DMS153 treated with DMSO at 0.1 percent for 48 hours (cell line): ENCODE data around the gene SEMA6D.

Experiments
- DNase-seq: peaks from one replicate; lab custom pipeline; 2025; ENCODE audit not compliant: unreplicated experiment; lab: John Stamatoyannopoulos, UW

SEMA6D gene

DNA sequence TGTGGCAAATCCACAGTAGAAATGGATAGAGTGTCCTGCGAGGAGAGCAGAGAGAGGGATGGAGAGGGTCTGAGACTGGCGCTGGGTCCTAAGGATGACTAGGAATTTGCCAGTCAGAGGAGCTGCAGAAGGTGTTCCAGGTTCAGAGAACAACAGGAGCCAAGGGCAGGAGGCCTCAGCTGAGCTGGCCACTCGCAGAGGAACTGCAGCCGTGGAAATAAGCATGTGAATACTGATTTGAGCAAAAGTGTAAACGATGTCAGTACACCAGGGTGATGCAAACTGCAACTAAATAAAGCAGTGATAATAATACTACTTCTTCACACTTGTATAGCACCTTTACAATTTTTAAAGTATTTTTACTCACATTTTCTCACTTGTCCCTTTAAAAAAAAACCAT is 24.6 kb downstream of the SEMA6D start:
- no peak for DNase-seq

DNA sequence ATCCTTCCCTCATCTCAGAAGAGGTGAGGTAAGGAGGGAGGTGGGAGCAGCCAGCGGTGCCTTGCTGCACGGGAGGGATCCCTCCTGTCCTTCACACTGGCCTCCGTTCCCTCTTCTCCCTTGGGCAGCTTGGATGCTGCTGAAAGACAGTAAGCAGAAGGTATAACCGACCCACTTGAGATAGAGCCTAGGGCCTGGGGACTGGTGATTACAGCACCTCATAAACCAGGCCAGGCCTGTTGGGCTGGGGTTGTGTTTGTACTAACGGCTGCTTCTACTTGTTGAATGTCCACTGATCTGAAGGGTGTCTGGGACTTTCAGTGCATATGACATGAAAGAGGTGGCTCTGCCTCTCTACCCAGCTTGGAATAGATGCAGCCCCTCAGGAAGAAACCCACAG is 25.0 kb downstream of the SEMA6D start:
- no peak for DNase-seq

DNA sequence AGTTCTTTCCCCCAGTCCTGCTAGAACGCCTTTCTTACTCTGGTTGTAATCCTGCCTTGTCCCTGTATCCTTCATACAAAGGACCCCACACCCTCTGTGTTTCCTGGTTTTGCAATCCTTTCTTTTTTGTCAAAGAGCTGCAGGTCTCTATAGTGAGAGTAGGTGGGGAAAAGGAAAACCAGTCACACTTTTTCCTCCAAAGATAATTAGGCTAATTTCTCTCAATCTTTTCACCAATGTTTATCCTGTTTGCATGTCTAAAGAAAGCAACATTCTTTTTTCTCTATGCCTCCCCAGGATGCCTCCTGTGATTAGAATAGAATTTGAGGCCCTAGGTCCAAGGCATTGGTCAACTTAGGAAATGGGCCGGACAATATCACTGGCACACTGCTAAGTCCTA is 25.4 kb downstream of the SEMA6D start:
- DNase-seq = no peak

DNA sequence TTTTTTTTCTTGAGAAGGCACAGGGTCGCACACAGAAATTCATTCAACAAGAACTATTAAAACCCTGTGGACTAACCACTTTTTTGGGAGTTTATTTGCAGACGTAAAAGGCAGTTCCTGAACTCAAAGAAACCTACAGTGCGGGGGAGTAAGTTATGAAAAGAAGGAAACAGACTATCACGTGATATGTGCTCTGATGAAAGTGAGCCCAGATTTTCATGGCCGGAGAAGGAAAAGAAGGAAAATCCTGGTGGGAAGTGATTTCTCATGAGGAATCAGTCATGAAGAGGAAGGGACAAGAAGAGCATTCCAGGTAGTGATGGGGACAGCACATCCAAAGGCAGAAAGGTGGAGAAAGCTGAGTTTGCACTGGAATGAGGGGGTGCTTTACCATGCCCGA is 26.1 kb downstream of the SEMA6D start:
- no peak for DNase-seq

DNA sequence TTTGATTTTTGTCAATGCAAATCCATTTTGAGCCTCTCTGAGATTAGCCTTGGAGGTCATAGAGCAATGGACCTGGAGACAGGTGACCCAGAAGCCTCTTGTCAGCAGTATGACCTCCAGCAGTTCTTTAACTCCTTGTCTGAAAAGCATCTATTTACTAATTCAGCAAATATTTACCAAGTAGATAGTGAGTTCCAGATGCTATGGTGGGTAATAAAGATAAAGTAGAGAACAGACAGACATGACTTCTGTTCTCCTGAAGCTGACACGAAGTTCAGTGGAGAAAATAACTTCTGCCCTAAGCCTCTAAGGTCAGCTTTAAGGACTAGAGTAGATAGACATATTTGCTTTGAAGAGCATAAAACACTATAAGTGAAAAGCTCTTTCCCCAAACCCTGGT is 26.6 kb downstream of the SEMA6D start:
- no peak for DNase-seq

DNA sequence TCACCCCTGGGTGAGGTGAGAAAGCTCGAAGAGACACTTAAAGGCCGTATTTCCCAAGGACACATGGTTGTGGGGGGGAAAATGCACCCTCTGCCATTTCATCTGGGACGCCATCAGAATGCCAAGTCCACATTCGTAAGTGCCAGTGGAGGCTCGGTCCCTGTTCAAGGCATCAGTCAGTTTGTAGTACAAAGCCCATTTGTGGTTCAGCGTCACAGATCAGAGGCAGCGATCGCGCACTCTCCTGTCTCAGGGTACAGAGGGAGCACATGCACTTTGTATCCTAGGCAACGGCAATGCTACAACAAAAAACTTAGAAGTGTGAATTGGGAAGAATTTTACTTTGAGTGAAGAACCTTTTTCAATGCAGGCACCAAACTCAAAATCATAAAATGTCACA is 27.2 kb downstream of the SEMA6D start:
- DNase-seq = no peak

DNA sequence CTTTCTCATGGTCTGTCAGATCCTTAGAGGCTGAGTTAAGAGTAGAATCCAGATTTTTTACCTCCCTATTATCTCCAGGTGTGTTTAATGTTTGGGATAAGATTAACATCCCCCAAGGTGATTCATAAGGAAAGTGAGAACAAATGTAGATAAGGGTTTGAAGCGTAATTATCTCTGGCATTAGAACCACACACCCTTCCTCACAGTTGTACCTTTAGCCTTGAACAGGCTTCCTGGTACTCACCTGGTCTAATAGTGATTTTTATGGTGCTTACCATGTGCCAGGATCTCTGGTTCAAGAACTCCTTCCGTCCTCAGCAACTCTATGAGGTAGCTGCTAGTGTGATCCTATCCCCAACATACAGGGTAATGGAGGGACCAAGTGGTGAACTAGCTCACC is 27.7 kb downstream of the SEMA6D start:
- DNase-seq = no peak

DNA sequence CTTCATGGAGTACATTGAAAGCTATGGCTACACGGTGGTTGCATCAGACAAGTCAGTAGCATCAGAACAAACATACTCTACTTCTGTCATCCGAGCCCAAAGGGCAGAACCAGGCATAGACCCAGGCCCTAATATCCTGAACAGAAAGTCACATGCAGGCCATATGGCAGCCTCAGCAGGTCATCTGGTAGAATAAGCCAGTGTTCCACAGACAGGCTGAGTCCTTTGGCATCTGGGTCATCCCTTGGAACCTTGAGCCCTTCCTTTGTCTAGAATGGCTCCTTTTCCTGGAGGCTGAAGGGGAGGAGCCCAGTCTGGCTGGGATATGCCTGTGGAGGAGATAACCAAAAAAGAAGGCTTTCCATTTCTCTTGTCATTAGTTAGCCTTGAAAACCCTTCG is 29.2 kb downstream of the SEMA6D start:
- no peak for DNase-seq

DNA sequence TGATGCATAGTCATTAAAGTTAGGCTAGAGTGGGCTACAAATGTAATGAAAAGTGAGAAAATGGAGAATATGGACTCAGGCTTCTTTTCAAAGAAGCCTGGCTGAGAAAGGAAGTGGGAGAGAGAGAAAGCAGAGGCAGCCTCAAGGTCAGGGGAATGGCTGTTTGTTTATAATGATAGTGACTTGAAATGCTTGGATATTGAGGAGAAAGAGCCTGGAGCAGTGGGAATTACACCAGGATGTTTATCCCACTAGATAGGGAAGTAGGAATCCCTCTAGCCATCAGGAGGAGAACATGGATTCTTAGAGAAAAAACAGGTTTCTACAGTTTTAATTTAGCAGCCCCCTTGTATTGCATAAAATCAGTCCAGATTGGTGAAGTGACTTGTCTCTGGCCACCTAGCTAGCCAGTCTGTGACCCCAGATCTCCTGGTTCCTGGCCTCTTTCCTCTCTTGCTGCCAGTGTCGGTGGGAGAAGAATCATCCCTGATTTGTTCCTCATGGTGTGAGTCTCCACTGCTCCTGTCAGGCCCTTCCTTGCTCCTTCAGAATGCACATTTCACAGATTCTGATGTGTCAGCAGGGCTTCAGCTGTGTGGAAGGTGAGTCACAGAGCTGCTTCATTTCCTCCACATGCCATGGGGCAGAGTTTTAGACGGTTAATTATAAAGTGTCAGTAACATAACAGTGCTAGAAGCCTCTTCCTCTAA is 32.9 kb downstream of the SEMA6D start:
- DNase-seq = no peak

DNA sequence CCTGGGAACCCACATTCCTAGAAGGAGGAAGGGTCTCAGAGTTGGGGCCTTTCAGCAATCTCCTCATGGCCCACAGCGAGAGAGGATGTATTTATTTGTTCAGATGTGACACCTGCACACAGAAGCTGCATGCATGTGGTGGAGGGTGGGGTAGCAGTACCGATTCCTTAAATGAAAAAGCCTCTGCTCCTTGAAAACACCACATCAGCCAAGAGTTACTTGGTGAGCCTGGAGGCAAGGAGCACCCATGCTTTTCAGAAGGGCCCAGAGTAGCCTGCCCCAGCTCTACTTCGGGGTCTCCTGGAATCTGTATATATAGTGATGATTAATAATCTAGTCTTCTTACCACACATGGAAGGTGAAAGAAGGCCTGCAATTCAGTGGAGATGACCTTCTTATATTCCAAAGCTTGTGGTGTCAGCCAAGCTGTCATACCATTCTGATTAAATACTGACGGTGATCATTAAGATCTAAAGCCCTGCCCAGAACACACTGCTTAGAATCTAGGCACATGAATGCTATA is 33.5 kb downstream of the SEMA6D start:
- no peak for DNase-seq

DNA sequence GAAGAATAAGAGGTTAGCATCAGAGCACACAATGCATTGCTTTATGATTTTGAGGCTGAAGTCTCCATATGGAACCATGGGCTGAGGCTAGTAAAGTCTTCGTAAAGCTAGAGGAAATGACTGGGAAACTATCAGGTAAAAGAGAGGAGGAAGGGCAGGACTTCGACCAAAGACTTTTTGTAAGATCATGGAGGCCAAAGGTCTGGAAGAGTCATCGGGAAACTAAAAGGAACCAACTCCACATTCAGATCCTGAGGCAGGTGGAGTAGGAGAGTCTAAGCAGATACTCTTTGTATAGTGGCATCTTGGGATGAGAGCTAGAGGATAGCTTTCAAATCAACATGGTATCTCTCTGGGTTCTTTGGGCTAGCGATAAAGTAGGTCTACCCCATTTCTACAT is 36.3 kb downstream of the SEMA6D start:
- no peak for DNase-seq

DNA sequence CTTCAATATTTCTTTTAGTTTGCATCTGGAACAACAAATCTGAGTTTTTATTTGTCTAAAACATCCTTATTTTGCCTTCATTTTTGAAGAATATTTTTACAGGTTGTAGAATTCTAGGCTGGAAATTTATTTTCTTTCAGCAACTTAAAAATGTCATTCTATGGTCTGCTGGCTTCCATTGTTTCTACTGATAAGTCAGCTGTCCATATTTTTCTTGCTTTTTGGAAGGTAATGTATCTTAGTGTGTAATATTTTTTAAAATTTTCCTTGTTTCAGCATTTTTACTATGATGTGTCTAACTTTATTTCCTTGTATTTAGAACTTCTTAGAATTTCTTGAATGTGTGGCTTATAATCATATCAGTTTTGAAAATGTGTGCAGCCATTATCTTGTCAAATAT is 37.0 kb downstream of the SEMA6D start:
- DNase-seq = no peak

DNA sequence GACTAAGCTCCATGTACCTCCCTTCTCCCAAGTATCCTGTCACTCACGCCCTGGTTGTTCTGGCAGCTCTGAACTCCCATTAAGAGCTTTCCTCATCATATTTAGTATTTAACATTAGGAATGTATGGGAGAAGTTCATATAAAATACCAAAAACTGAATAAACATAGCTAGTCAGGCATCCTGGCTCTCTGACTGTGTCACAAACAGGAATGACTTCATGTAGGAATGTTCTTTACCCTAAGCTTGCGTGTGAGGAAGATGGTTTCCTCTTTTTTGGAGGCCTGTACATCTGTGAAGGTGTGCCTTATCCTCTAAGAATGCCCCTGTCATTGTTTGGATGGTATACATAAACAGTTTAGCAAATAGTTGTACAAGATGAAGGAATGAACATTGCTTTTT is 38.6 kb downstream of the SEMA6D start:
- no peak for DNase-seq

DNA sequence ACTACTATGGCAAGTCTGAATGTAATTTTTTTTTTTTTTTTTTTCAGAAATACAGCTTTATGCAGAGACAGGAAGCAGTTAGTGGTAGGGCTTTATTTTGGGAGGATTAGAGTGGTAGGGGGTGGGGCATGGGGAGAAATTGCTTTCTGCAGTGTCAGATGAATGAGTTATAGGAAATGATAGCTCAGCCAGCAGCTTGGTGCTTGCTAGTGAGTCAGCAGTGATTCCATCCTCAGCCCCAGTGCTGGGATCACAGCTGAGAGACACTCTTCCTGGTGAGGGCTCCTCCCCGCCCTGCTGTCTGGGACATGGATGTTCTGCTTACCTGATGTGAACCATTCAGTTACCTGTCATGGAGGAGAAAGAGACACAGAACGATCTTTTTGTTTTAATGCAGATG is 39.6 kb downstream of the SEMA6D start:
- DNase-seq = no peak

DNA sequence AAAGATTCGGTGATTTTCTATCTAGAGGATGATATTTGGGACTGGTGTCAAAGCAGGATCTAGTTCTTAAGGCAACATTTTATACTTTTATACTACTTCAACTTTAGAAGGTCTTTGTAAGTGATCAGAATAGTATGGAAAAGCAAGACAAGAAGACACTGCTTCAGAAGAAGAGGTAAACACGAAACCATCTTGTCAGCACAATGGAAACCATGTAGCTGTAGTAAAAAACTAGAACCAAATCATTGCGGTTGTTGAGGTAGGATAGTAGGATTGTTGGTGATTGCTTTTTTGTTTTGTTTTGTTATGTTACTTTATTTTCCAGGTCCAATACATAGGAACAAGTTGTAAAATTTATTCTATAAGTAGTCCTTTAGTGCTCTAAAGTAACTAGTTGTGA is 40.0 kb downstream of the SEMA6D start:
- DNase-seq = no peak

DNA sequence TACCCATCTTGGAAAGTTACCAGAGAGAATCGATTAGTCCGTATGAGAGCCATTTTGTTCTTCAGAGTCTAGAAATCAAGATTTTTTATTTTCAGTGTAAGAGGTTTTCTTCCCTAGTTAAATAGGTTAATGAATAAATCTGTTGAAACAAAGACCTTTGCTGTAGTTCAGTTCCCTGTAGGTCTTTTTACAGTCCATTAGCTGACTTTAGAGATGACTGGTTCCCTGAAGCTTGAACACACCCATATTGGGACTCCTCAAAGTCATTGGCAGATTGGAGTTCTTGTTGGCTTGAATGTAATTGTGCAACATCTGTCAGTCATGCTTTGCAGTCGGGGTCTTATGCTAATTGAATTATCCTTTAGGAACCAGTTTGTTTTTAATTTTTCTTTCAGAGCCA is 45.3 kb downstream of the SEMA6D start:
- DNase-seq = no peak

DNA sequence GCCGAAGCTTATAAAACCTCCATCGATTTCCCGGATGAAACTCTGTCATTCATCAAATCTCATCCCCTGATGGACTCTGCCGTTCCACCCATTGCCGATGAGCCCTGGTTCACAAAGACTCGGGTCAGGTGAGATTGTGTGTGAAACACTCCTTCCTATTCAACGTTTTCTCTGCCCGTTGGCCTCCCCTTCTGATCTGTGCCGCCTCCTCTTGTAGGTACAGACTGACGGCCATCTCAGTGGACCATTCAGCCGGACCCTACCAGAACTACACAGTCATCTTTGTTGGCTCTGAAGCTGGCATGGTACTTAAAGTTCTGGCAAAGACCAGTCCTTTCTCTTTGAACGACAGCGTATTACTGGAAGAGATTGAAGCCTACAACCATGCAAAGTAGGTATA is 47.4 kb downstream of the SEMA6D start:
- DNase-seq = no peak

DNA sequence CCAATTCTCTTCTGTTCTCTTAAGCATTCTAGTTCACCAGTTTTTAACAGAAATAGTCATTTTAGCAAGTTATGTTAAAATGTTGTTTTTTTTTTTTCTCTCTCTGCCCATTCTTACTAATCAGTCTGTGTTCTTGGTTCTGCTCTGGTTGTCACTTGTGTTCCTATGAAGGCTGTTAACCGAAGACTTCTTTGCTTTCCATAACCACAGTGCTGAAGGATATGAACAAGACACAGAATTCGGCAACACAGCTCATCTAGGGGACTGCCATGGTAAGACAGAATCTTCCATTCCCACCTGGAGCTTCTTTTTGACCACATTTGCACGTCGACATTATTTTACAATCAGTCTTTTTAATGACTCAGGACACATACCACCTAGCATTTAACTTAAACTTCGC is 49.1 kb downstream of the SEMA6D start:
- DNase-seq = no peak

DNA sequence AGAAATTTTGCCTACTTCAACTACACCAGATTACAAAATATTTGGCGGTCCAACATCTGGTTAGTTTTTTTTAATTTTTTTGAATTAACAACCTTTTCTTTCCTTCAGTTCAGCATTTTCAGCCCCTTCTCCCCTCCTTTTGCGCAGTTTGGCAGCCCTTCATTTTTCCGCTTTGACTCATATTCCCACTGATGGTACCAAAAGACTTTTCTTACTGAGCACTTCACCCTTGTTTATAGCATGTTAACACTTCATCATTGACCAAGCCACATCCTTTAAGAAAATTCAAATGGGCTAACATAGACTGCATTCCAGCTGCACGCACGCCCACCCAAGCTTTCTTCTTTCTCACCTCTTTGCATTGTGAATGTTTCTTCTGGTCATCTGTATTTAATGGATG is 49.7 kb downstream of the SEMA6D start:
- DNase-seq = no peak

DNA sequence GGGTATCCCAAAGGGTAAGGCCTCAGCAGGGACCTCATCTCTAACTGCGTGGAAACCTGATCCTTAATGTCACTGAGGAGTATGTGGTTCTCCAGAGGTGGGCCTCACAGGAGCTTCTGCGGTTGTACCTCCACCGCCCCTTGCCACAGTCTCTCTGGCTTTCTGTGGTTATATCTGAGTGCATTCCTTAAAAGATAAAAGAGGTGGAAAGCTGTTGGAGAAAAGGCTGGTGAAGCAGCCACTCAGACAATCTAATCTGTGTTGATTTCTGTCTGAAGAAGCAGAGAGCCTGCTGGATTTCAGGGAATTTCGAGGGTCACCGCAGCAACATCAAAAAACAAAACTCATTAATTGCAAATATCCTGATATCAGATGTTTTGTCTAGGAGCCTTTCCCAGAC is 51.4 kb downstream of the SEMA6D start:
- no peak for DNase-seq

DNA sequence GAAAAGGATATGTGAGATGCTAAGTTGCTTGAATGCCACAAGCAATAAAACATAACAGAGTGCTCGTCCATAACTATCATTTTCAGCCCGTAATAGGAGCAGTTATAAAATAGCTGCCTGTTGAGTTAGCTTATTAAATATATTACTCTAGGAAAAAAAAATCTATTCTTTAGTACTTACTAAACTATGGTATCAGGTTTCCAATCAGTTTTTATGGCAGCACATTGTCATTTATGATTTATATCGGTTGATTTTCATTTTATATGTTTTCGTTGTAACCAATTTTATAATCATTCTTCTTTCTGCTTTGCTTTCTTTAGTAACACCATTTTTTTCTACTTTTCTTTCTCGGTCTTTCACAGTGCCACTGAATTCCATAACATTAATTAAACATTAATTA is 51.9 kb downstream of the SEMA6D start:
- no peak for DNase-seq

DNA sequence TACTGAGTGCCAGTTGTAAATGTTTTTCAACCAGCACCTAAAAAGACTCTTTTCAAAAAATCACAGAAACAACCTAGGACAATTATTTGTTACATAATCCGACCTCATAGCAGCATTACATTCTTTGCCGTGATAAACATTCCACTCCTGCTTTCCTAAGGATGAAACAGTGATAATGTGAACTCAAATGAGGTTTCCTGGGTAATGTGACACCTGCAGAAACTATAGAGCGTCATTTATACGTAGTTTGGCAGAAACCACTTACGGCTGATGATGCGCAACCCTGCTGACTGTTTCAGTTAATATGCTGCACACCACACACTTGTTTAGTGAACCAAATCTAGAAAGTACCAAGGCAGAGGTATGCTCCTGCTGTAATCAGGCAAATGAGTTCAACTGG is 55.8 kb downstream of the SEMA6D start:
- DNase-seq = no peak

DNA sequence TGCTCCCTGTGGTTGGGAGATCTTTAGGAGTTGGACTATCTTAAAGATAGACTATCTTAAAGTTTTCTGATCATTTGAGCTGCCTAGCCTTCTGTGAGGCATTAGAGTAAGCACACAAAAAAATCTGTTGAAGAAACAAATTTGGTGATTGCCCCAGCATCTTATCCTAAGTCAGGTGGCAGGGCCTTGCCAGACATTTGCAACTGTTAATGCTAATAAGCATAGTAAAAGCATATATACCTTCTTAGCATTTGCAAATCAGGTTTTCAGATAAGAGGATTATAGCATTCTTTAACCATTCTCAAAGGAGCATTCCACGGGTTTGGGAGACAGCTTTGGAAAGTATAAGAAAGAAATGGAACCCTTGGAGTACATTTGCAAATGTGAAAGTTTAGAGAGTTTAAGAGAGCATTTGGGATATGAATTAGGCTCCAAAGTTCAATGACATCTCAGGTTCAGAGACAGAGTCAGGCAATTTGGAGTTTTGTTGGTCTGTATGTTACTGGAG is 61.0 kb downstream of the SEMA6D start:
- DNase-seq = no peak
